LHCN-M2 (cell line): Measurements from ENCODE around the gene DNAJC18. TPM values are rescaled to one million over a fixed set of nuclear protein-coding genes. Genes with fewer than 3 reads are reported as not detected.
A peak's percentile ranks its signal among the peaks of the same experiment; 100 is the strongest.
"Not testable (repeated sequence)": the region's sequence is repeated elsewhere in the genome, so short reads cannot be mapped to it uniquely, and the experiment has no call there.

Experiments used
- DNase-seq: peaks from one replicate; pipeline ENCODE4 v3.0.0-alpha.2; 2012; ENCODE audit warnings: low read depth
- polyA plus RNA-seq: library from polyadenylated mRNA; unstranded; fragments of >200 nt; gene quantifications from one replicate; pipeline ENCODE4 v1.2.1, GENCODE V29; 2012; ENCODE audit warnings: missing spikeins
- total RNA-seq: library from RNA; depleted of rRNA; stranded (reverse); fragments of >200 nt; gene quantifications from 2 replicates; pipeline ENCODE4 v1.2.3, GENCODE V29; 2014; rRNA removed

DNAJC18 gene
- total RNA-seq, result 10.9 and 13.5 TPM in 2 replicates
- 14.8 TPM for polyA plus RNA-seq

DNA sequence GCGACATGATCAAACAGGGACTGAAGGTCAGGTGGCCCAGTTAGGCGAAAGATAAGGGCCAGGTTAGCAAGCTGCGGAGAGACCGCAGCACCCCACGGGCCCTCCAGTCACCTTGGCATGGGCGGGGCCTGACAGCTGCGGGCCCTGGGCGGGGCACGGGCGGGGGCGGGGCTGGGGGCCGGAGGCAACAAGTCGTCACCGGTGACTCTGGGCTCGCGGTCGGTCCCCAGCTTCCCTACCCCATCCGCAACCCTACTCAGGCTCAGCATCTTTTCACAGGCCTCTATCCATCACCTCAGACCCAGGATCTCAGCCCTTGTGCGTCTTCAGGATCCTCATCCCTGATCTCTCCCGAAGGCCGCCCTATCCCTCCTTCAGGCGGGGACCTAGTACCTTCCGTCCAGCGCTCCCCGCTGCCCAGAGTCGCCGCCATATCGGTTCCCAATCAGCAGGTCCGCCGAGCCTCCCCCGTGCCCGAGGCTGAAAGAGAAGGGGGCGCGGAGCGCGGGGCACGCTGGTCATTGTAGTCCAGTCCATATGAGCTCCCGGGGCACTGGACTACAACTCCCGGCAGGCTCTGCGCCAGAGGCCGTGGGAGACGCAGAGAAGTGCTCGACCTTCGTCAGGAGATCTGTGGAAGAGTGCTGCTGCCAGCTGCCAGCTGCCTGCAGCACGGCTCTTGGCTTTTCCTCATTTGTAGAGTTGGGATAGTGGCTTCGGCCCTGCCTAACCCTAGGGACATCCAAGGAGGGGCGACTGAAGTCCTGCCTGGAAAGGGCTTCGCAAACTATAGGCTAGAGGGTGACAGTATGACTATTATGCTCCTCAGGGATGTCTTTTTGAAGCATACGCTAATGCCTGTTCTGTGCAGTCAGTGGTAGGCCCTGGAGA, at the start of gene DNAJC18:
TSS of gene DNAJC18 (minus strand) at position 513 of the 891 bp plus-strand sequence. CDS start at position 433, 80 bp downstream.
- peak; percentile 93 for DNase-seq

DNA sequence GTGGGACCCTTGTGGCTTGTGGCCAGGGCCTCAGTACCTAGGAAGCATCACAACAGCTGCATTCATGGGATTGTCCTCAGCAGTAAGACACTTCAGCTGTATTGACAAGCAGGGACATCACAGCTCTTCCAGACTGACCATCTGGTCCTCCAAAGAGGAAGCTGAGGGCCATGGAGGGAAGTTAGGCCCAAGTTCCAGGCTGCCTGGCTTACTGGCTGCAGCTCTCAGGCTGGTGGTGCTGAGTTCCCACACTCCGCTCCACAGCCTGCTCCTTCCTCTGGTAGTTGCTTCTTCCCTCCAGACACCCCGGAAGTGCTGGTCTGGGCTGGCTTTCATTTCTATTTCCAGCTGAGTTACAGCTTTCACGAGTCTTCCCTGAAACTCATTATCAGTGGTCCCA, 48.9 kb upstream of the DNAJC18 start:
- no peak for DNase-seq

DNA sequence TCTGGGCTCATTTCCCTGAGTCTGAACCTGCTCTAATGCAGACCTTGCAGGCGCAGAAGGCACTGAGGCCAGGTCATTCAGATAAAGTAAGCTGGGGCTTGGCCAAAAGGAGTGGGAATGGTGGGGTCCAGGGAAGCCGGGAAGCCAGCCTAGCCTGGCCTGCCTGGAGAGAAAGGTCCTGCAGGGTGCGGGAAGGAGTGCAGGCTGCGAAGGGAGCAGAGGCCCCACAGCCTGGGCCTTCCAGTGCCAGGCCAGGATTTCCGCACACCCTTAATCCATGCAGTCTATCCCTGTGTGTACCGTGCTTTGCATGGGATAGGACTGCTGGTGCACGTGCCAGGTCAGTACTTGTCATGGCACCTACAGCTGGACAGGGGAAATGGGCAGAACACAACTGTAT, 46.9 kb upstream of the DNAJC18 start:
- no peak for DNase-seq

DNA sequence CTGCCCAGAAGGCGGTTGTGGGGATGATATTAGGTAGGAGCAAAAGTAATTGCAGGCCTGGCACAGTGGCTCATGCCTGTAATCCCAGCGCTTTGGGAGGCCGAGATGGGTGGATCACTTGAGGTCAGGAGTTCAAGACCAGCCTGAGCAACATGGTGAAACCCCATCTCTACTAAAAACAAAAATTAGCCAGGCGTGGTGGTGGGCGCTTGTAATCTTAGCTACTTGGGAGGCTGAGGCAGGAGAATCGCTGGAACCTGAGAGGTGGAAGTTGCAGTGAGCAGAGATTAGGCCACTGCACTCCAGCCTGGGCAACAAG, 43.5 kb upstream of the DNAJC18 start:
- not testable (repeated sequence) for DNase-seq

DNA sequence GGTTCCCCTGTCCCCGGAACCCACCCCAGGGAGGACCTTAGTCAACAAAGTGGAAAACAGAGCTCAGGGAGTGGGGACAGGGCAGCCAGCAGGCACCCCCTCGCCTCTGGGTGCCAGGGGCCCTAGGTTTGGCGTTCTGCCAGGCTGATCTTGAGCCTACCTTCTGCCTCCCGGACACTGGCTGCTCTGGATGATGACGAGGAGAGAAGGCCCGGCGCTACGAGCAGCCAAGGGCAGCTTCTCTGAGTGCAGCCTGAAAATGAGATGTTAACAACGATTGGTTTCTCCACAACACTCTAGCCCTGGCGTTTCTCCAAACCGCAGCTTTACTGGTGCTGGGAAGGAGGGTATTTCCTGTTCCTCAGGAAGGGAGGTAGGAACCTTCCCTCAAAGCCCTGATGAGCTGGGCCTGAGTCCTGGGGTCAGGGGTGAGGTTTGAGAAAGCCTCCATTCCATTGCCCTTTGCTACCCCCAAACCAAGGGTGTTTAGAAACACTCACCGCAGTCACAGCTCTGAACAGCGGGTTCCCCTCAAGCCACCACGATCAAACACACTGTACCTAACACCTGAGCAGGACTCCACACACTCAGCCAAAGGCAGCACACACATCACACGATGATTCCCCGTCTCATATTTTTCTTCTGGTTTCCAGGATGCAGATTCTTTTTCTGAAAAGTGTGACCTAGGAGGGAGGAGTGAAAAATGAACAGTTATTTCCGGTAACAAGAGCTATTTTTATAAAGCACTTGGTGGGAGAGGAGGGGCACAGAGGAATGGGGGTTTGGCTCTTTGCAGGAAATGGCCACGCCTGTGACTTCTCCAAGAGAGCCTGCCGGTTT, 42.9 kb upstream of the DNAJC18 start, which contains the start of gene STING1:
TSS of gene STING1 (minus strand) at position 709 of the 840 bp plus-strand sequence. CDS start 1,054 bp downstream, outside the sequence.
- DNase-seq, result peak; percentile 99

DNA sequence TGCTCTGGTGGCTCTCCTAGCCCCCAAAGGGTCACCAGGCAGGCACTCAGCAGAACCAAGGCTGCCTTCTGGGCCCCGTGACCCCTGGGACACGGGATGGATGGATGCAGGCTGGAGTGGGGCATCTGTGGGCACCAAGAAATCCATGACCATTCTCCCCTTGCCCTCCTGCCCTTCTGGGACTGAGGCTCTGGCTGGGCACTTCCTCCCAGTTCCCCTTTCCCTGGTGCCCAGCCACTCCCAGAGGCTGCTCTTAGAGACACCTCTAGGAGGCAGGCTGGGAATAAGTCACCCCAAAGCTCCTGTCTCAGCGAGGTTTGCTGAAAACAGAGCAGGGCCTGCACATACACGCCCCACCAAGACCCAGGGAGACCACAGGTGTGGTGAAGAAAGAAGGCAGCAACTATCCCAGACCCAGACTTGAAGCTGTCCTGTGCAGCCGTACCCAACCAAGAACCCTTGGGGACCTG, 42.3 kb upstream of the DNAJC18 start:
- peak; percentile 74 for DNase-seq

DNA sequence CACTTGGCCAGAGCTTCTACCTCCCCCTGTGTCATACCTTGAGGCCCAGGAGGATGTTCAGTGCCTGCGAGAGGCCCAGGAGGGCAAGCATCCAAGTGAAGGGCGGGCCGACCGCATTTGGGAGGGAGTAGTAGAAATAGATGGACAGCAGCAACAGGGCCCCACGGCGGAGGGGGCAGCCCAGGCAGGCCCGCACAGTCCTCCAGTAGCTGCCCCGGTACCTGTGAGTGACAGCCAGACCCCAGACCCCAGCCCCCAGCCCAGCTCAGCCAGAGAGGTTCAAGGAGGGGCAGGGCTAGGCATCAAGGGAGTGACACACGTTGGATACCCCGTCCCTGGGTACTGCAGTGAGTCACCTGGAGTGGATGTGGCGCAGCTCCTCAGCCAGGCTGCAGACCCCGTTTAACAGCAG, 41.8 kb upstream of the DNAJC18 start:
- peak; percentile 71 for DNase-seq

DNA sequence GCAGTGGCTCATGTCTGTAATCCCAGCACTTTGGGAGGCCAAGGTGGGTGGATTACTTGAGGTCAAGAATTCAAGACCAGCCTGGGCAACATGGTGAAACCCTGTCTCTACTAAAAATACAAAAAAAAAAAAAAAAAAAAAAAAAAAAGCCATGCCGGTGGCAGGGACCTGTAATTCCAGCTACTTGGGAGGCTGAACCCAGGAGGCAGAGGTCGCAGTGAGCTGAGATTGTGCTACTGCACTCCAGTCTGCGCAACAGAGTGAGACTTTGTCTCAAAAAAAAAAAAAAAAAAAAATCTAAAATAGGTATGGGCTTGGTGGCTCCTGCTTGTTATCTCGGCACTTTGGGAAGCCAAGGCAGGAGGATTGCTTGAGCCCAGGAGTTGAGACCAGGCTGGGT, 40.4 kb upstream of the DNAJC18 start:
- DNase-seq, result not testable (repeated sequence)

DNA sequence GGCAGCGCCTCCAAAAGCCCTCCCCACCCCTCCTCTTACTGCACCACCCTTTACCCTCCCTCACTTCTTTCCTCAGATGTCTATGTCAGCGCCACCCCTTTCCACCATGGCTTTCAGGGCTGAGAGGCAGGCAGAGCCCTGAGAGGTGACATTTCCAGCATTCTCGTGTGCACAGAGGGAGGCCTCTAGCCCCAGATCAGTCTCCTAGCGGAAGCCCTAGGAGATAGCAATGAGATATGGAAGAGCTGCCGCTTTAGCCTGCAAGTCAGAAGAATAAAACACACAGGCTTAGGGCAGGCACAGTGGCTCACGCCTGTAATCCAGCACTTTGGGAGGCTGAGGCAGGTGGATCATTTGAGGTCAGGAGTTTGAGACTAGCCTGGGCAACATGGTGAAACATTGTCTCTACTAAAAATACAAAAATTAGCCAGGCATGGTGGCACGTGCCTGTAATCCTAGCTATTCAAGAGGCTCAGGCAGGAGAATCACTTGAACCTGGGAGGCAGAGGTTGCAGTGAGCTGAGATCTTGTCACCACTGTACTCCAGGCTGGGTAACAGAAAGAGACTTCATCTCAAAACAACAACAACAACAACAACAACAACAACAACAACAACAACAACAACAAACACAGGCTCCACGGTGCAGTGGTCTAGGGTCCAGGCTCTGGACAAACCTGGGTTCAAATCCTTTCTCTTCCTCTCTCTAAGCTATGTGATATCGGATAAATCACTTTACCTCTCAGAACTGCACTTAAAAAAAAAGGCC, 39.5 kb upstream of the DNAJC18 start:
- DNase-seq, result not testable (repeated sequence)

DNA sequence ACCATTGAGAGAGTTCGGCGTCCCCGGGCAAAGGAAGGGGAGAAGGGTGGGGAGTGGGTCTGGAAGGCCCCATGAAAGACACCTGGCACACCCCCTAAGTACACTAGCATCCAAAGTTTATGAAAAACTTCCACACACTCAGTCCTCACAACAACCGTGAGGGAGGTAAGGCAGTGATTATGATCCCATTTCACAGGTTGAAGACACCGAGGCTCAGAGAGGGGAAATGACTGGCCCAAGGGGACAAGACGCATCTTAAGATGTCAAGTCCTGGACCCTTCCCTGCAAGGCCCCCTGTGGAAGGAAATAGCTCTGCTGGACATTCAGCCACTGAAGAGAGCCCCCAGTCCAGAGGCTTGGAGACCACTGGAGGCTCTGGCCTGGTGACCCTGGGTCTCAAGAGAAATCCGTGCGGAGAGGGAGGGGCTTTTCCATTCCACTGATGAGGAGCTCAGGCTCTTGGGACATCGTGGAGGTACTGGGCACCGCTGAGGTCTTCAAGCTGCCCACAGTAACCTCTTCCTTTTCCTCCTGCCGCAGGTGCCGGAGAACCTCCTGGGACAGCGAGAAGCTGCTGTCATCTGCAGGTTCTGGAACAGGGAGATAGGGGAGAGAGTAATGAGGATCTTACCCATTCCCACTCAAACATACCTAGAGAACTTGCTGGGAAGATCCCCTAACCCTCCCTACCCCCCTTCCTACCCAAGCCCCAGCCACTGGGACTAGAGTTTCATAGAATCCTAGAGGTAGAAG, 36.7 kb upstream of the DNAJC18 start:
- DNase-seq, result no peak

DNA sequence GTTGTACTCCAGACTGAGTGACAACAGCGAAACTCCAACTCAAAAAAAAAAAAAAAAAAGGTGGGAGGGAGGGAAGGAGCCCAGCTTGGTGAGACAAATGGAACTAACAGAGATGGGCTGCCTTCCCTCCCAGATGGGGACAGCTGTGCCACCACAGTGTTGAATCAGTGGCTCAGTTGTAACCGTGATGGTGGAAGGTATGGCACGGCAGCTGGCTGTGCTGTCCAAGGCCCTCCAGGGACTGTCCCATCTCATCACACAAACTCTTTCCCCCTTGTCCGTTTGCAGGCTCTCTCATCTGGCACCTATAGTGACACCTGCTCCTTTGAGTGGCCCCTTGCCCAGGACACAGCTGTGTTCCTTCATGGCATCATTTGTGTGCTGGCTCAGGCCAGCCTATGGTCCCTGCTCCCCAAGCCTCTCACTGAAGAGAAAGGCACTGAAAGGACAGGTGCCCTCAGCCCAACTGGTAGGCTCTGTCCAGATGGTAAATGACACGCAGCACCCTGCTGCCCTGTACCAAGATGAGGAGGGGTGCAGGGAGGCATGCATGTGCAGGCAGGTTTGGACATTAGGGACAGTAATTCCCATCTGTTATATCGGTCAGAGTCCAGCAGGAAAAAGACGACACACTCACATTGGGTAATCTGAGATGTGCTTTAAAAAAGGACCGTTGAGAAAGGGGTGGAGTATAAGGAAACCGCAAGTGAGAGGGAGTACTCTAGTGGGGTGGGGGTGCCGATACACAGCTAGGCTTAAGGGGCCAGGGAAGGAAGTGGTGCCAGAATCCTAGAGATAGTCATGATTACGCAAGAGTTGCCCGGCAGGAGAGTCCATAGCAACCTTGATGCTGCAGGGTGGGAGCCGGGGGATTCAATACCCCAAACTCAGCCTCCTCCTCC, 35.8 kb upstream of the DNAJC18 start:
- DNase-seq, result peak; percentile 84

DNA sequence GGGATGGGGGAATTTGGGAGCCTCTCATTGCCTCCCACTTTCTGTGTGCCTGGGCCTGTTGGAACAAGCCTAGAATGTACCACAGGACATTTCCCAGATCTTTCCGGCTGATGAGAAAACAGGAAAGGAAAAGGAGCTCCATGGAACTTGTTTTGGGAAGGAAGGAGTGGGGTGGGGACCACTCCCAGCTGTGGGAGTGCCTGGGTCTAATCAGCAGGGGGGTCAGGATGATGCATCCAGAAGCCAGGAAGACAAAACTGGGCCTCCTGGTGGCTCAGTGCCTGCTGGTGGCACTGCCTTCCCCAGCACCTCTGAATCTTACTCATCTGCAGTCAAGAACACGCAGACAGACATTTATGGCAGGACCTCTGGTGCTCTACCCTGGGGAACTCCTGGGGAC, 34.2 kb upstream of the DNAJC18 start:
- DNase-seq, result no peak

DNA sequence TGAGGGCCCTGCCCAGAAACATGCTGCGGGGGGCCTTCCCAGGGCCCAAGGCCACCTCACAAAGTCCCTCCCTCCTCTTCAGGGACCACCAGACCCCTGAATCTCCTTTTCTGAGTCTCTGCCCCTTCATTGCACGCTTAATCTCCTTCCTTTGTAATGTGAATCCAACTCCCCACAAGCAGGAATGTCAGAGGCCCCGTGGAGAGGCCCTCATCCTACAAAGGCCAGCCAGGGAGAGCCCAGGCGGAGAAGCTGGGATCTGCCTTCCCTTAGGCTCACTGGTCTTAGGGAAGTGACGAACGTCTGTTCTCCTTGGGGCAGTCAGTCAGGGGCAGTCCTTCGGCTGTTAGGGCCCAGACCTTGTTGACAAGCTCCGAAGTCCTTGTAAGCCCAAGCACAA, 33.8 kb upstream of the DNAJC18 start:
- no peak for DNase-seq

DNA sequence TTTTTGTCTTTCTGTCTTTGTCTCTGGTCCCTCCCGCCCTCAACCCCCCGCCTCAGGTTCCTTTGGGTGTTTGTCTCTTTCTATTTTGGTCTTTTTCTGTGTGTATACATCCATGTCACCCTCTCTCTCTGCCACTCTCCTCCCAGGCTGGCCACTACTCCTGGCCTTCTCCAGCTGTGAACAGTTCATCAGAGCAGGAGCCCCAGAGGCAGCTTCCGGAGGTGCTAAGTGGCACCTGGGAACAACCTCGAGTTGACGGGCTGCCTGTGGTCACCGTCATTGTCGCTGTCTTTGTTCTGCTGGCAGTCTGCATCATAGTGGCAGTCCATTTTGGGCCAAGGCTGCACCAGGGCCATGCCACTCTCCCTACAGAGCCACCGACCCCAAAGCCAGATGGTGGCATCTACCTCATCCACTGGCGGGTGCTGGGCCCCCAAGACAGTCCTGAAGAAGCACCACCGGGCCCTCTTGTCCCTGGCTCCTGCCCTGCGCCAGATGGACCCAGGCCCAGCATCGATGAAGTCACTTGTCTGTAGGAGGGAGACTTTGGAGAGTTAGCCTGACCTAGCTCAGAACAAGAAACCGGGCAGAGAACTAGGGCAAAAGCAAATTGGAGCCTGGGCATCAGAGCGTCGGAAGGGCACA, 33.2 kb upstream of the DNAJC18 start:
- no peak for DNase-seq

DNA sequence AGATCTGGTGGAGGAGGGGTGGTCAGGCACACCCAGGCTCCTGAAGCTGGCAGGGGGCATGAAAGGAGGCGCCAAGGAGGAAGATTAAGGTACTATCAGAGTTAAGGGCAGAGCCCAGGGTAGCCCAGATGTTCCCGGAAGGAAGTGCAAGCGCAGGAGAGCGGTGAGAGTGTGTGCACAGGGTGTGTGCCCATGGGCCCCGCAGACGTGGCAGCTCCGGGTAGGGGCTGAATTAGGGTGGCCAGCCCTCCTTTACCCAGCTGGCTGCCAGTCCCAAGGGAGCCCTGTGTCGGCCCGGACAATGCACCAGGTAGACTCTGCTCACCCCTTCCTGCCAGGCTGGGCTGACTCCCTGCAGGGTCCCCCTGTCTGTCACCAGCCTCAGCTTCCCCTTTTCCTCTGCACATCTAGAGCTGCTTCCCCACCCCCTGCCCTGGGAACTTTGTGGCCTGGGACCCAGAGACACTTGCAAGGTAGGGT, 31.5 kb upstream of the DNAJC18 start, which contains the start of gene SMIM33:
TSS of gene SMIM33 (plus strand) at position 184 of the 480 bp plus-strand sequence. CDS start at position 302, 118 bp downstream.
- DNase-seq, result no peak

DNA sequence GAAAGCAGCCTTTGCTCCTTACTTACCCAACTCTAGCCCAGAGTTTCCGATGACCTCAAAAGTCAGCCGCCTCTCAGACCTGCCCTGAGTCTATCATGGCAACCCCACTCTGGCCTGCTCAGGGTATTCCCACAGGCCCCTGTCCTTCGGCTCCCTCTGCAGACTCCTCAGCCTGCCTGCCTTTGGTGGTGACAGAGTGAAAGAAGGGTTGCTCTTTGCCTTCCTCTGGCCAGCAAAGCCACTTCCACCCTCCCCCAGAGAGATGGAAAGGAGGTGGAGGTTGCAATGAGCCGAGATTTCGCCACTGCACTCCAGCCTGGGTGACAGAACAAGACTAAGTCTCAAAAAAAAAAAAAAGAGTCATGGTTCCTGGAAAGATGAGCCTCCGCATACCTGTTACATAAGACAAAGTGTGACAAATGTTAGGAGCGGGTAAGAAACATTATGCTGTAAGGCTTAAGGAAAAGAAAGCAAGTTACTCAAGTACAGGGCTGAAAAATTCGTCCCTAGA, 29.2 kb upstream of the DNAJC18 start:
- no peak for DNase-seq

DNA sequence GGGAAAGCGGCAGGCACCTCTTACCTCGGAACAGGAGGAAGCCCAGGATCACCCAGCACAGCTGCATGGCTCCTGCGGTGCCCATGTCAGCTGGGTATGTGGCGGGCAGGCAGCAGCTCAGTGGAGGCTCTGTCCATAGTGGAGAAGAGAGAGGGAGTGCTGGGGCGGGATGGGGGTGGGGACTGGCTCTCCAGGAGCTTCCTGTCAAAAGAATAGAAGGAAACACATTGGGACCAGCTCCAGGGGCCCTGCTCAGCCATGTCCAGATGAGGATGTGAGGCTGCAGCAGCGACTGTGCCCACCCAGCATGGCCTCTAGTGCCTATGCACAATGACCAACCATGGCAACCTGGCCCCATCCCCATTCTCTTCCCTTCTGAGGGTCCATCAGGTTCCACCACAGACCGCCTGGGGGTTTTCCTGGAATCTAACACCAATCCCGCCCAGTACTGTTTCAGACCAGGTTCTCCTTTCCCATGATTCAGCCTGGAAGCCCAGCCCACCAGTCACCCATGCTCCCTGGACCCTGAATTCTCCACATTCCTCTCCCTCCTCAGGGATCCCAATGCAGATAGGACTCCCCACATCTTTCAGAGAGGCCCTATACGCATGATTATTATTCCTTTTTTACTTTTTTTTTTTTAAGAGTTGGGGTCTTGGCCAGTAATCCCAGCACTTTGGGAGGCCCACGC, 23.4 kb upstream of the DNAJC18 start, which contains the start of gene ECSCR:
TSS of gene ECSCR (minus strand) at position 158 of the 691 bp plus-strand sequence. CDS start at position 85, 73 bp downstream.
- DNase-seq, result no peak

DNA sequence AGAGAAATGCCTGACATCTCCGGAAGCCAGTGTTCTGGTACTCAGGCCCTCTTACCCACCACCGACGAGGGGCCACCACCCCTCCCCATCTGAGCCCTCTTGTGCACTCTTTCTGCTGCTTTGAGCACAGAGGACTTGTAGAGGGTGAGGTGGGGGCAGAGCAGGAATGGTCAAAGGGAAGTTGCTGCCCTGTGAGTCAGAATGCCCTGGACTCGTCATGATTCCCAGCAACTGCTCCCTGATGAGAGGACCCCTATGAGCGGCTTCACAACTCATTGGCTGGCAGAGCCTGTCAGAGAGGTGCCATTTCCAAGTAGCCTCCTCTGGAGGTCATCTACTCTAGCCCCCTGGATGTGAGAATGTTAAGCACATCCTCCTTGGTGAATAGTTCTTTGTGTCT, 22.4 kb upstream of the DNAJC18 start:
- peak; percentile 80 for DNase-seq
